HepG2 (cell line): ENCODE data around the gene YIPF2. TPM values are rescaled to one million over a fixed set of nuclear protein-coding genes. Genes with fewer than 3 reads are reported as not detected.

Experiments used
- ATAC-seq: fragments of 200-7000 bp; cut with Tn5 transposase; 3 replicates; pipeline ENCODE4 v1.9.1; 2020; ENCODE audit warnings: mild to moderate bottlenecking, moderate library complexity
- Bru-seq: library from RNA; stranded (reverse); fragments of 400-500 nt; gene quantifications from one replicate; lab custom pipeline; 2021; lab: Mats Ljungman, UMichigan
- BruChase-seq, 2 experiments: library from RNA; stranded (reverse); fragments of 400-500 nt; gene quantifications; one replicate each; lab custom pipeline; 2021; lab: Mats Ljungman, UMichigan
- BruUV-seq: library from RNA; stranded (reverse); fragments of 400-500 nt; replicated peaks from 2 replicates; lab custom pipeline; 2021; lab: Mats Ljungman, UMichigan
- CTCF ChIA-PET: fragments of 300-600 bp; formaldehyde crosslinking; extraction: SDS; loops from one replicate; lab custom pipeline; 2021; ENCODE audit warnings: low total read pairs, inconsistent platforms, low intra/inter-chr PET ratio; lab: Yijun Ruan, JAX
- POLR2A ChIA-PET: fragments of 350-600 bp; sonication (Branson Sonifier 250); formaldehyde crosslinking; loops from one replicate; lab custom pipeline; 2020; ENCODE audit warnings: antibody characterized with exemption, inconsistent platforms; lab: Yijun Ruan, JAX
- DNase-seq: peaks from one replicate; pipeline ENCODE4 v3.0.0-alpha.2; 2015; ENCODE audit warnings: low spot score
- FAIRE-seq: peaks from 3 replicates; lab custom pipeline; 2011; peaks lifted over from hg19 to GRCh38; lab: Jason Lieb, UNC
- H2AFZ ChIP-seq: one replicate; pipeline ENCODE4 v1.6.1; 2011; ENCODE audit warnings: low read length, inconsistent platforms
- H3K27ac ChIP-seq: fragments of 300-600 bp; 3 replicates; pipeline ENCODE4 v1.8.0; 2011; ENCODE audit warnings: mixed run types, mild to moderate bottlenecking, mixed read lengths, low read length, inconsistent platforms; ENCODE audit not compliant: insufficient read depth; ENCODE audit errors: extremely low read length
- H3K27me3 ChIP-seq, 2 experiments: fragments of 200-600 bp in 1 of 2; 2 replicates in 1 of 2; 3 replicates in 1 of 2; pipeline versions ENCODE4 v1.6.0 to v1.8.0; 2011; ENCODE audit warnings: low read length in 2 of 2, mild to moderate bottlenecking in 2 of 2, moderate library complexity in 2 of 2, inconsistent platforms in 1 of 2; ENCODE audit not compliant: insufficient read depth in 2 of 2, control insufficient read depth in 1 of 2
- H3K36me3 ChIP-seq, 2 experiments: fragments of 200-600 bp in 1 of 2; replicated peaks in 1 of 2; 2 replicates in 1 of 2; 3 replicates in 1 of 2; pipeline versions ENCODE4 v1.5.1 to v1.8.0; 2011; ENCODE audit warnings: low read length in 2 of 2, inconsistent platforms in 1 of 2; ENCODE audit not compliant: insufficient read depth in 2 of 2, control insufficient read depth in 1 of 2
- H3K4me1 ChIP-seq: 2 replicates; pipeline ENCODE4 v1.5.1; 2012; ENCODE audit warnings: low read length, inconsistent platforms; ENCODE audit not compliant: insufficient read depth
- H3K4me2 ChIP-seq: 2 replicates; pipeline ENCODE4 v1.6.0; 2011; ENCODE audit warnings: low read depth, low read length, inconsistent platforms
- H3K4me3 ChIP-seq, 3 experiments: fragments of 200-600 bp in 1 of 3; sonication (generic), shearing (Covaris generic) in 1 of 3; replicated peaks in 1 of 3; 2 replicates each; pipeline ENCODE4 v1.5.1; 2011 to 2016; ENCODE audit warnings: low read length in 3 of 3, inconsistent platforms in 2 of 3, low read depth in 2 of 3, mild to moderate bottlenecking in 2 of 3, control low read depth in 1 of 3, mixed read lengths in 1 of 3; ENCODE audit not compliant: insufficient read depth in 1 of 3
- H3K79me2 ChIP-seq: one replicate; pipeline ENCODE4 v1.6.1; 2011; ENCODE audit warnings: low read length, inconsistent platforms; ENCODE audit not compliant: insufficient read depth
- H3K9ac ChIP-seq: 2 replicates; pipeline ENCODE4 v1.6.0; 2011; ENCODE audit warnings: mild to moderate bottlenecking, low read depth, low read length, inconsistent platforms; ENCODE audit not compliant: insufficient read depth
- H3K9me3 ChIP-seq: 2 replicates; pipeline ENCODE4 v1.5.1; 2012; ENCODE audit warnings: mild to moderate bottlenecking, low read length
- H4K20me1 ChIP-seq: 2 replicates; pipeline ENCODE4 v1.6.0; 2011; ENCODE audit warnings: inconsistent platforms, mild to moderate bottlenecking, low read length, moderate library complexity; ENCODE audit not compliant: insufficient read depth
- ARHGAP35 ChIP-seq: sonication (generic); formaldehyde crosslinking; IDR thresholded peaks from 2 replicates; pipeline ENCODE4 v1.9.0; 2022; ENCODE audit warnings: mild to moderate bottlenecking, inconsistent platforms, moderate library complexity, missing genetic modification reagents, borderline replicate concordance
- EED ChIP-seq: sonication (generic); formaldehyde crosslinking; IDR thresholded peaks from 2 replicates; pipeline ENCODE4 v1.5.0; 2020; ENCODE audit warnings: mild to moderate bottlenecking, missing genetic modification reagents
- HNF4A ChIP-seq: sonication (generic); formaldehyde crosslinking; IDR thresholded peaks from 2 replicates; pipeline ENCODE4 v1.4.0; 2020; ENCODE audit warnings: missing genetic modification reagents
- KDM6A ChIP-seq: IDR thresholded peaks from 2 replicates; pipeline ENCODE4 v1.6.1; 2016; ENCODE audit warnings: low read depth
- NKX3-1 ChIP-seq: sonication (generic); formaldehyde crosslinking; IDR thresholded peaks from 2 replicates; pipeline ENCODE4 v1.5.0; 2020; ENCODE audit warnings: missing genetic modification reagents
- PAX8 ChIP-seq: sonication (generic); formaldehyde crosslinking; IDR thresholded peaks from 2 replicates; pipeline ENCODE4 v1.8.0; 2022; ENCODE audit warnings: mild to moderate bottlenecking, missing genetic modification reagents, borderline replicate concordance
- POLR2G ChIP-seq: fragments of 200-400 bp; formaldehyde crosslinking; IDR thresholded peaks from 2 replicates; pipeline ENCODE4 v1.6.1; 2018; ENCODE audit warnings: mild to moderate bottlenecking, low read depth, low read length, moderate library complexity
- RFXANK ChIP-seq: IDR thresholded peaks from 2 replicates; pipeline ENCODE4 v1.6.1; 2016
- SOX13 ChIP-seq, 3 experiments: fragments of 450-650 bp in 1 of 3; sonication (generic) in 1 of 3; formaldehyde crosslinking in 1 of 3; IDR thresholded peaks in 2 of 3; conservative IDR thresholded peaks in 1 of 3; 2 replicates each; pipeline versions ENCODE4 v1.5.0 to v1.6.1; 2016 to 2020; ENCODE audit warnings: antibody characterized with exemption in 1 of 3, mild to moderate bottlenecking in 1 of 3, missing compliant biosample characterization in 1 of 3, missing genetic modification reagents in 1 of 3, moderate library complexity in 1 of 3
- TFE3 ChIP-seq: IDR thresholded peaks from 2 replicates; pipeline ENCODE4 v1.6.1; 2016
- WIZ ChIP-seq: sonication (generic); formaldehyde crosslinking; IDR thresholded peaks from 2 replicates; pipeline ENCODE4 v1.5.1; 2020; ENCODE audit warnings: mild to moderate bottlenecking, missing genetic modification reagents
- ZBTB3 ChIP-seq: sonication (generic); formaldehyde crosslinking; IDR thresholded peaks from 2 replicates; pipeline ENCODE4 v1.4.0; 2020; ENCODE audit warnings: low read depth, mild to moderate bottlenecking, moderate library complexity, missing genetic modification reagents, borderline replicate concordance
- ZIK1 ChIP-seq: sonication (generic); formaldehyde crosslinking; IDR thresholded peaks from 2 replicates; pipeline ENCODE4 v1.5.0; 2020; ENCODE audit warnings: mild to moderate bottlenecking, low read depth, missing genetic modification reagents, borderline replicate concordance
- ZNF335 ChIP-seq: sonication (generic); formaldehyde crosslinking; IDR thresholded peaks from 2 replicates; pipeline ENCODE4 v1.4.0; 2020; ENCODE audit warnings: missing genetic modification reagents
- ZNF382 ChIP-seq: sonication (generic); formaldehyde crosslinking; IDR thresholded peaks from 2 replicates; pipeline ENCODE4 v1.5.0; 2020; ENCODE audit warnings: missing genetic modification reagents, mild to moderate bottlenecking, borderline replicate concordance
- WGBS: methylation state at CpG from one replicate; pipeline ENCODE4 v1.1.6; 2017; ENCODE audit warnings: low lambda C conversion rate; 5-methylcytosine and 5-hydroxymethylcytosine counted together
- in situ Hi-C: cut with HindIII; loops from 2 replicates; pipeline ENCODE4 v1.10.0; 2017; ENCODE audit warnings: low pct_unique_long_range_greater_than_20kb; ENCODE audit not compliant: extremely low pct_ligation_motif_present
- intact Hi-C: fragments of 100-400 bp; cut with micrococcal nuclease; formaldehyde crosslinking; loops from one replicate; pipeline ENCODE4 v1.10.0; 2022; ENCODE audit not compliant: unreplicated experiment
- long read RNA-seq, 2 experiments: library from RNA in 1 of 2; library from polyadenylated mRNA in 1 of 2; stranded (forward) in 1 of 2; unstranded in 1 of 2; transcript quantifications; one replicate each; pipeline ENCODE4 v2.0.0, GENCODE V29; 2019 to 2022
- polyA minus RNA-seq, 3 experiments: library from RNA; depleted of rRNA, polyadenylated mRNA; stranded (reverse); fragments of >200 nt; gene quantifications; 2 replicates each; pipeline ENCODE4 v1.2.3, GENCODE V29; 2011; ENCODE audit warnings: low replicate concordance in 1 of 3
- polyA plus RNA-seq, 8 experiments: library from polyadenylated mRNA; depleted of rRNA in 3 of 8; stranded (reverse) in 7 of 8; unstranded in 1 of 8; fragments of >200 nt; fragmentation: Illumina TruSeq in 4 of 8; extraction: Trizol in 4 of 8; gene quantifications; 2 replicates each; pipeline versions ENCODE4 v1.2.1 to v1.2.3, GENCODE V29; 2011 to 2016; ENCODE audit warnings: low read depth in 4 of 8, missing spikeins in 1 of 8, mixed read lengths in 1 of 8; ENCODE audit not compliant: insufficient read depth in 1 of 8
- total RNA-seq, 5 experiments: library from RNA; depleted of rRNA; stranded (reverse); fragments of >200 nt; fragmentation: Illumina TruSeq; extraction: Trizol; gene quantifications; 2 replicates each; pipeline ENCODE4 v1.2.3, GENCODE V29; 2016; ENCODE audit warnings: low read depth in 1 of 5

Gene YIPF2
- total RNA-seq (2016; rRNA removed; fragmentation: Illumina TruSeq; extraction: Trizol) (22.7 and 37.3 TPM in 2 replicates), polyA plus RNA-seq (2011; rRNA removed) (53.2 and 59.7 TPM in 2 replicates), polyA minus RNA-seq (2011; rRNA and poly(A)+ RNA removed; ENCODE audit: low replicate concordance) (50.6 and 120 TPM in 2 replicates), Bru-seq, nascent RNA (percentile 52 among the genes with signal in this experiment), BruChase-seq, experiment 1, labeled RNA remaining after a 6-hour chase (percentile 69 among the genes with signal in this experiment), BruChase-seq, experiment 2, labeled RNA remaining after a 2-hour chase (percentile 61 among the genes with signal in this experiment)
- total RNA-seq (2016; cell fraction: cytosol; rRNA removed; fragmentation: Illumina TruSeq; extraction: Trizol; ENCODE audit: low read depth), result 17.0 and 24.9 TPM in 2 replicates
- 18.1 and 40.3 TPM in 2 replicates for total RNA-seq (2016; cell fraction: insoluble cytoplasmic fraction; rRNA removed; fragmentation: Illumina TruSeq; extraction: Trizol)
- 33.8 and 40.6 TPM in 2 replicates for total RNA-seq (2016; cell fraction: membrane; rRNA removed; fragmentation: Illumina TruSeq; extraction: Trizol)
- 29.4 and 31.8 TPM in 2 replicates for total RNA-seq (2016; cell fraction: nucleus; rRNA removed; fragmentation: Illumina TruSeq; extraction: Trizol)
- polyA plus RNA-seq (2011; cell fraction: cytosol; rRNA removed), result 46.3 and 77.8 TPM in 2 replicates
- polyA plus RNA-seq (2011; cell fraction: nucleus; rRNA removed), result 119 and 138 TPM in 2 replicates
- 23.3 and 34.0 TPM in 2 replicates for polyA plus RNA-seq (2012)
- polyA plus RNA-seq (2016; cell fraction: cytosol; fragmentation: Illumina TruSeq; extraction: Trizol; ENCODE audit: low read depth), result 20.2 and 27.8 TPM in 2 replicates
- 19.3 and 20.0 TPM in 2 replicates for polyA plus RNA-seq (2016; cell fraction: insoluble cytoplasmic fraction; fragmentation: Illumina TruSeq; extraction: Trizol; ENCODE audit: low read depth)
- polyA plus RNA-seq (2016; cell fraction: membrane; fragmentation: Illumina TruSeq; extraction: Trizol; ENCODE audit: low read depth), result 25.6 and 30.0 TPM in 2 replicates
- 55.7 and 57.0 TPM in 2 replicates for polyA plus RNA-seq (2016; cell fraction: nucleus; fragmentation: Illumina TruSeq; extraction: Trizol; ENCODE audit: insufficient read depth, low read depth)
- 34.1 and 39.4 TPM in 2 replicates for polyA minus RNA-seq (2011; cell fraction: cytosol; rRNA and poly(A)+ RNA removed)
- polyA minus RNA-seq (2011; cell fraction: nucleus; rRNA and poly(A)+ RNA removed), result 26.1 and 28.1 TPM in 2 replicates
- long read RNA-seq, experiment 1, transcript YIPF2-204 (10 exons, 1,550 nt), result major isoform, 15 of 40 reads
- long read RNA-seq, experiment 1, transcript YIPF2-201 (10 exons, 2,087 nt), result minor isoform, 5 of 40 reads
- long read RNA-seq, experiment 1, partial matches to known transcripts, result 2 of 40 reads
- long read RNA-seq, experiment 1, other reads (novel, unspliced or antisense), result 18 of 40 reads
- long read RNA-seq, experiment 2, transcript YIPF2-204 (10 exons, 1,550 nt), result major isoform, 21 of 82 reads
- long read RNA-seq, experiment 2, transcript YIPF2-201 (10 exons, 2,087 nt), result minor isoform, 6 of 82 reads
- long read RNA-seq, experiment 2, partial matches to known transcripts, result 13 of 82 reads
- long read RNA-seq, experiment 2, other reads (novel, unspliced or antisense), result 42 of 82 reads

GRCh38 chr19:10928563-10929401 lies at the start of gene YIPF2, which contains the start of gene TIMM29:
Gene YIPF2 (minus strand): TSS chr19:10928639. CDS start chr19:10928410, 229 bp downstream.
Gene TIMM29 (plus strand): TSS chr19:10928811. CDS start chr19:10928823, 12 bp downstream.
- H3K9me3 ChIP-seq, result no peaks in the 10 kb centered on the region
- intact Hi-C loops (loop anchor here (10.0 kb wide), 1 partner anchor 54 kb away; the partner anchor contains the start of gene CARM1), in situ Hi-C loops (no loop called here)
- peaks cover 24% of the 10 kb centered on the region for H3K4me1 ChIP-seq
- no peaks in the 10 kb centered on the region; a peak in 1 of 5 replicates for H3K27me3 ChIP-seq
- ChIA-PET CTCF (no interaction called here), POLR2A (interaction anchor here (1.3 to 1.6 kb wide), 2 partner anchors 11 kb away, joined by 3 to 6 read pairs; no protein-coding TSS in a partner anchor)
- peak; percentile 87 for ATAC-seq
- peak within 1 kb of the TSS; percentile 93 for H3K9ac ChIP-seq
- FAIRE-seq, result peak; percentile 71
- H3K4me2 ChIP-seq, result peak within 1 kb of the TSS; percentile 83
- no TSS peak for BruUV-seq
- no CpG with 5 or more reads among the region's 96 CpGs for WGBS
- DNase-seq, result peak; percentile 99
- H3K4me3 ChIP-seq, result peak within 1 kb of the TSS; percentile 90 to 99 (median 96)
- peaks cover 34% of the 10 kb centered on the region for H3K79me2 ChIP-seq
- H4K20me1 ChIP-seq, result no peaks in the 10 kb centered on the region
- peak within 1 kb of the TSS; percentile 83 for H3K27ac ChIP-seq
- H2AFZ ChIP-seq, result no peak within 1 kb of the TSS
- H3K36me3 ChIP-seq, result peaks cover 3 to 11% of the 10 kb centered on the region in 2 experiments; a peak in 3 of 5 replicates
- no peak for TF ChIP-seq SOX13 (IDR thresholded peaks at IDR 0.05)
- no peak for TF ChIP-seq SOX13 (CRISPR knock-in tag; conservative IDR thresholded peaks at IDR 0.05 in 1 of 2, IDR thresholded peaks at IDR 0.05 in 1 of 2)
- TF ChIP-seq ZNF335 (CRISPR knock-in tag), result peak; percentile 63; the same call in 1 of the 2 replicates
- no peak; the same call in 1 of the 2 replicates for TF ChIP-seq ZIK1
- no peak for TF ChIP-seq TFE3 (CRISPR knock-in tag)
- TF ChIP-seq WIZ (CRISPR knock-in tag), result no peak
- no peak for TF ChIP-seq PAX8
- no peak for TF ChIP-seq RFXANK (CRISPR knock-in tag)
- TF ChIP-seq ARHGAP35 (CRISPR knock-in tag), result peak; percentile 23; the same call in 1 of the 2 replicates
- peak; percentile 64; the same call in 1 of the 2 replicates for TF ChIP-seq NKX3-1 (CRISPR knock-in tag)
- peak; percentile 31; the same call in 1 of the 2 replicates for TF ChIP-seq HNF4A (CRISPR knock-in tag)
- no peak for TF ChIP-seq KDM6A (CRISPR knock-in tag)
- TF ChIP-seq ZBTB3 (CRISPR knock-in tag), result 0 out of 2 replicates have a peak, but pooled peaks have one; percentile 23
- peak; percentile 87 for TF ChIP-seq POLR2G
- TF ChIP-seq ZNF382, result no peak
- TF ChIP-seq EED (CRISPR knock-in tag), result 0 out of 2 replicates have a peak, but pooled peaks have one; percentile 27
